MM.1S (cell line): ENCODE data around the gene TBC1D26.

Source experiments
- DNase-seq: peaks from one replicate; pipeline ENCODE4 v3.0.0-alpha.2; 2015
- H2AFZ ChIP-seq: fragments of 300-600 bp; sonication (generic); 2 replicates; pipeline ENCODE4 v1.6.0; 2016; ENCODE audit warnings: antibody characterized with exemption, low read length
- H3F3A ChIP-seq: fragments of 300-600 bp; sonication (generic); 2 replicates; pipeline ENCODE4 v1.6.1; 2016; ENCODE audit warnings: mild to moderate bottlenecking, antibody characterized with exemption, low read length, moderate library complexity, mixed read lengths; ENCODE audit not compliant: insufficient read depth
- H3K27ac ChIP-seq: fragments of 300-600 bp; sonication (generic); 2 replicates; pipeline ENCODE4 v1.5.1; 2016; ENCODE audit warnings: mild to moderate bottlenecking, low read length
- H3K27me3 ChIP-seq: fragments of 300-600 bp; sonication (generic); replicated peaks from 2 replicates; pipeline ENCODE4 v1.6.0; 2016; ENCODE audit warnings: low read length; ENCODE audit not compliant: insufficient read depth
- H3K36me3 ChIP-seq: fragments of 300-600 bp; sonication (generic); replicated peaks from 2 replicates; pipeline ENCODE4 v1.6.1; 2016; ENCODE audit warnings: mild to moderate bottlenecking, low read length, mixed read lengths; ENCODE audit not compliant: insufficient read depth
- H3K4me1 ChIP-seq: fragments of 300-600 bp; sonication (generic); 2 replicates; pipeline ENCODE4 v1.6.1; 2016; ENCODE audit warnings: low read length, mixed read lengths
- H3K4me2 ChIP-seq: fragments of 300-600 bp; sonication (generic); 2 replicates; pipeline ENCODE4 v1.6.0; 2016; ENCODE audit warnings: low read depth, low read length
- H3K4me3 ChIP-seq: fragments of 300-600 bp; sonication (generic); 2 replicates; pipeline ENCODE4 v1.5.1; 2016; ENCODE audit warnings: low read length, mixed read lengths
- H3K79me2 ChIP-seq: fragments of 300-600 bp; sonication (generic); 2 replicates; pipeline ENCODE4 v1.6.1; 2016; ENCODE audit warnings: mixed run types, low read length, mixed read lengths
- H3K9ac ChIP-seq: fragments of 300-600 bp; sonication (generic); 2 replicates; pipeline ENCODE4 v1.6.1; 2016; ENCODE audit warnings: low read length, mixed read lengths
- H3K9me2 ChIP-seq: fragments of 300-600 bp; sonication (generic); replicated peaks from 2 replicates; pipeline ENCODE4 v1.6.1; 2016; ENCODE audit warnings: mild to moderate bottlenecking, low read length, mixed read lengths; ENCODE audit not compliant: insufficient read depth
- H3K9me3 ChIP-seq: fragments of 300-600 bp; sonication (generic); replicated peaks from 2 replicates; pipeline ENCODE4 v1.6.1; 2016; ENCODE audit warnings: mild to moderate bottlenecking, low read length, mixed read lengths; ENCODE audit not compliant: insufficient read depth
- H4K20me1 ChIP-seq: fragments of 300-600 bp; sonication (generic); 2 replicates; pipeline ENCODE4 v1.6.1; 2016; ENCODE audit warnings: mild to moderate bottlenecking, low read length, moderate library complexity, mixed read lengths; ENCODE audit not compliant: insufficient read depth
- EZH2 ChIP-seq: fragments of 300-600 bp; sonication (generic); optimal IDR thresholded peaks from 2 replicates; pipeline ENCODE3; 2017; ENCODE audit warnings: low read depth, mild to moderate bottlenecking, antibody characterized with exemption, low read length, mixed read lengths
- EZH2phosphoT487 ChIP-seq: fragments of 300-600 bp; sonication (generic); IDR thresholded peaks from 2 replicates; pipeline ENCODE4 v1.6.1; 2018; ENCODE audit warnings: antibody characterized with exemption, low read length
- TF ChIP-seq, protein P1 (sequence below): fragments of 300-600 bp; sonication (generic); IDR thresholded peaks from 2 replicates; pipeline ENCODE4 v1.5.1; 2016; ENCODE audit warnings: antibody characterized with exemption, low read length, mixed read lengths

Gene TBC1D26

GRCh38 chr17:15776871-15777270 lies 44.8 kb downstream of the TBC1D26 start:
- Histone ChIP-seq H3K27ac (no peak overlapping the region), H3K4me3 (no peak overlapping the region), H3K4me2 (no peak overlapping the region), H3K4me1 (no peaks in the 10 kb centered on the region), H3K9me2 (no peaks in the 10 kb centered on the region), H3K27me3 (no peaks in the 10 kb centered on the region), H3K9ac (no peak overlapping the region), H3K79me2 (no peaks in the 10 kb centered on the region), H3K9me3 (no peaks in the 10 kb centered on the region), H3K36me3 (no peaks in the 10 kb centered on the region), H2AFZ (no peak overlapping the region), H3F3A (no peaks in the 10 kb centered on the region), H4K20me1 (no peaks in the 10 kb centered on the region)
- DNase-seq: no peak
- TF ChIP-seq, protein P1, sequence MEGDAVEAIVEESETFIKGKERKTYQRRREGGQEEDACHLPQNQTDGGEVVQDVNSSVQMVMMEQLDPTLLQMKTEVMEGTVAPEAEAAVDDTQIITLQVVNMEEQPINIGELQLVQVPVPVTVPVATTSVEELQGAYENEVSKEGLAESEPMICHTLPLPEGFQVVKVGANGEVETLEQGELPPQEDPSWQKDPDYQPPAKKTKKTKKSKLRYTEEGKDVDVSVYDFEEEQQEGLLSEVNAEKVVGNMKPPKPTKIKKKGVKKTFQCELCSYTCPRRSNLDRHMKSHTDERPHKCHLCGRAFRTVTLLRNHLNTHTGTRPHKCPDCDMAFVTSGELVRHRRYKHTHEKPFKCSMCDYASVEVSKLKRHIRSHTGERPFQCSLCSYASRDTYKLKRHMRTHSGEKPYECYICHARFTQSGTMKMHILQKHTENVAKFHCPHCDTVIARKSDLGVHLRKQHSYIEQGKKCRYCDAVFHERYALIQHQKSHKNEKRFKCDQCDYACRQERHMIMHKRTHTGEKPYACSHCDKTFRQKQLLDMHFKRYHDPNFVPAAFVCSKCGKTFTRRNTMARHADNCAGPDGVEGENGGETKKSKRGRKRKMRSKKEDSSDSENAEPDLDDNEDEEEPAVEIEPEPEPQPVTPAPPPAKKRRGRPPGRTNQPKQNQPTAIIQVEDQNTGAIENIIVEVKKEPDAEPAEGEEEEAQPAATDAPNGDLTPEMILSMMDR: no peak
- TF ChIP-seq EZH2 (no peak), EZH2phosphoT487 (no peak)

DNA sequence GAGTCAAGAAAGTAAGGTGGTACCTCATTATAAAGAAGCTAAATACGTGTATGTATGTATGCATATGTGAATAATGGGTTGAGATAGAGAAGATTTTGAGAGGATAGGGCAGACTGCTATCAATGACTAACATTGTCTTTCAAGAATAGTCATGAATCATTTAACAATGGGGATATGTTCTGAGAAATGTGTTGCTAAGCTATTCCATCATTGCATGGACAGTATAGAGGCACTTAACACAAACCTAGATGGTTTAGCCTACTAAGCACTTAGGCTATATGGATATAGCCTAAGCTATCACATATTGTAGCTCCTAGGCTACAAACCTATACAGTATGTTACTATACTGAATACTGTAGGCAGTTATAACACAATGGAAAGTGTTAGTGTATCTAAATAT lies 45.2 kb downstream of the TBC1D26 start:
- no peaks in the 10 kb centered on the region for H3K4me1 ChIP-seq
- TF ChIP-seq EZH2 (no peak), EZH2phosphoT487 (no peak)
- TF ChIP-seq, protein P1: no peak
- H3K4me2 ChIP-seq: no peak overlapping the region
- no peak overlapping the region for H3K4me3 ChIP-seq
- H3K27ac ChIP-seq: no peak overlapping the region
- H3K9me3 ChIP-seq: no peaks in the 10 kb centered on the region
- no peaks in the 10 kb centered on the region for H3K79me2 ChIP-seq
- no peaks in the 10 kb centered on the region for H3K36me3 ChIP-seq
- no peaks in the 10 kb centered on the region for H3K27me3 ChIP-seq
- H3K9ac ChIP-seq: no peak overlapping the region; the same call in 1 of the 2 replicates
- DNase-seq: no peak
- H2AFZ ChIP-seq: no peak overlapping the region
- no peaks in the 10 kb centered on the region for H4K20me1 ChIP-seq
- H3F3A ChIP-seq: no peaks in the 10 kb centered on the region
- H3K9me2 ChIP-seq: no peaks in the 10 kb centered on the region

- no peaks in the 10 kb centered on the region for H3K9me2 ChIP-seq
These were observed 45.6 kb downstream of the TBC1D26 start for GRCh38 chr17:15777717-15778116.

More at GRCh38 chr17:15777717-15778116, 45.6 kb downstream of the TBC1D26 start:
- no peak overlapping the region for H3K9ac ChIP-seq
- H3F3A ChIP-seq: no peaks in the 10 kb centered on the region
- TF ChIP-seq EZH2phosphoT487 (no peak), EZH2 (no peak)
- TF ChIP-seq, protein P1: no peak
- H3K4me3 ChIP-seq: no peak overlapping the region
- no peak overlapping the region for H3K27ac ChIP-seq
- no peaks in the 10 kb centered on the region for H3K27me3 ChIP-seq
- DNase-seq: no peak
- no peaks in the 10 kb centered on the region for H4K20me1 ChIP-seq
- H3K36me3 ChIP-seq: no peaks in the 10 kb centered on the region
- no peaks in the 10 kb centered on the region for H3K9me3 ChIP-seq
- H3K4me2 ChIP-seq: no peak overlapping the region
- no peaks in the 10 kb centered on the region for H3K4me1 ChIP-seq
- H2AFZ ChIP-seq: no peak overlapping the region
- no peaks in the 10 kb centered on the region for H3K79me2 ChIP-seq
